Stimulated activated CD4-positive, alpha-beta T cell treated with anti-CD3 and anti-CD28 coated beads, Interleukin-12 subunit alpha, Interleukin-12 subunit beta, amount 100 ng/mL, for 48 hours (primary cell): Measurements from ENCODE around the gene SLC6A1.

Experiments
- DNase-seq, 3 donors: peaks; one replicate each; pipeline ENCODE4 v3.0.0-alpha.2; 2020; ENCODE audit warnings: low read depth in 2 of 3, low spot score in 1 of 3

Gene SLC6A1

DNA sequence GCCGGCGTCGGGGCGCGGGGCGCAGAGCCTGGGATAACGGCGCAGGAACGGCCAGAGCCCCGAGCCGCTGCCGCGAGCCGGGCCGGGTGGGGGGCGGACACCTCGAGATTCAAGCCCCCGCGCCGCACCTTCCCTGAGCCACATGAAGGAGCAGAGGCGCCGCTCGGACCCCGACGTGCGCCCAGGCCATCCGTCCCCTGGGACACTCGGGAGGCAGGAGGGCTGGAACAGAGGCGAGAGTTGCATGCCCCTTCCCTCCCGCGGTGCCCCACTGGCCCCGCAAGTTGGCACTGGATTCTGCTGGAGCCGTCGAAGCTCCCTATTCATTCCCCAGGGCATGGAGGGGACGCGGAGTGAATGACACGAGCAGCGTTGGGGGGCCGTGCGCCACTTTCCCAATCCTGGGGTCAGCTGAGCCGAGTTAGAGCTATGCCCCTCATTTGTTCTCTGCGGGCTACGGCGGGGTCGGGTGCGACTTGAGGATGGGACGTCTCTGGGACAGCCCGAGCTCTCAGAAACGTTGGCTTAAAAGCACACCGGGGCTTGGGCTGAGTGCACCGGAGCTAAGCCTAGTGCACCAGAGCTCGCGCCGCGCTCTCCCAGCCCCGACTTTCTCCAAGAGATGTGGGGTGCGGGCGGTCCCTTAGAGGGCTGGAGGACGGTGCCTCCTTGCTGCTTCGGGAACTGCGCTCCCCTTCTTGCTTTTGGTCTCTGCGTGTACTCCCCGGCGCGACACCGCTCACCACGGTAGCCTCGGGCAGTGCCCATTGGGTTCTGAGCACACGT lies 588 bp downstream of the SLC6A1 start:
- DNase-seq: no peak

DNA sequence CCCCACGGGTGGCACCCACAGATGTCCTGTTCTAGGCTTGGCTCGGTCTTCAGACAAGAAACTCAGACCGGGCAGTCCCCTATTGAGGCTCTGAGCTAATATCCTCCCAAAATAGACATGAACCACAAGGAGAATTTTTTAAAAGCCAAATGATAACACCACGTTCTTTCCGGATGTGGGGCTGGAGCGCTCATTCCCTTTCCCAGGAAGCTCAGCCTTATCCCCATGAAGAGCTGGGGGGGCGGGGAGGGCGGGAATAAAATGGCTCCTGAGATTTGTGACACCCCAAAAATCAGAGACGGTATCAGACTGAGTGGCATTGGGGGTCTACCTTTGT lies 1.1 kb downstream of the SLC6A1 start:
- no peak for DNase-seq

DNA sequence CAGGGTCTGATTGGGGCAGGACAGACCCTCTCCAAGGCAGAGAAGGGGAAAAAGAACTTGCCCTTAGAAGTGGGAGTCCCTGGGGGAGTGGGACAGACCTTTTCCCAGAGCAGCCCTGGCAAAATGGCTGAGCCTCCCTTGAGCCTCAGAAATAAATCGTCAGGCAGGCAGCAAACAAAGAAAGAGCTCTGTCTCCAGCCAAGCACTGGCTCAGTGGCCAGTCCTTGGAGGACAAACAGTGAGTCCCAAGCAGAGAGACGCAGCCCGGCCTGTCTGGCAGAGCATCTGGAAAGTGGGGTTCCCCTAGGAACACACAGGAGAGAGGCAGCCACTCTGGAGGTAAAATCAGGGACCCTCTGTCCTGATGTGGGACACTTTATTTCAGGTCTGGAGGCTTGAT lies 1.8 kb downstream of the SLC6A1 start:
- DNase-seq: no peak

DNA sequence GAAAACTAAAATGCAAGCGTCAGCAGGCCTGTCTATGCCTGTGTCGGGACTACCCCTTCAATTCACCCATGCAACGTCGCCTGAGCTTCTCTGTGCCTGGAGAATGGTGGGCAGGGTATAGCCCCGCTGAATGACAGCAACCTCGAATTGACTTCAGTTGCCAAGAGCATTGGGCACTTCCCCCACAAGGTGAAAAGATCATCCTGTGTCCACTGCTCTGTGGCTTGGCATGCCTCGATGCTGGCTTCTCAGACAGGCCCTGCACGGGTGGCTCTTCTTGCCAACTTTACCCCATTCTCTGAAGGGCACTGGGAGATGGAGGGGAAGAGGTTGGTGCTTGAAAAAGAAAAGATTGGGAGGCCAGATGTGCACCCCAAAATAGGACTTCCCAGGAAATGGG lies 3.3 kb downstream of the SLC6A1 start:
- DNase-seq: no peak

DNA sequence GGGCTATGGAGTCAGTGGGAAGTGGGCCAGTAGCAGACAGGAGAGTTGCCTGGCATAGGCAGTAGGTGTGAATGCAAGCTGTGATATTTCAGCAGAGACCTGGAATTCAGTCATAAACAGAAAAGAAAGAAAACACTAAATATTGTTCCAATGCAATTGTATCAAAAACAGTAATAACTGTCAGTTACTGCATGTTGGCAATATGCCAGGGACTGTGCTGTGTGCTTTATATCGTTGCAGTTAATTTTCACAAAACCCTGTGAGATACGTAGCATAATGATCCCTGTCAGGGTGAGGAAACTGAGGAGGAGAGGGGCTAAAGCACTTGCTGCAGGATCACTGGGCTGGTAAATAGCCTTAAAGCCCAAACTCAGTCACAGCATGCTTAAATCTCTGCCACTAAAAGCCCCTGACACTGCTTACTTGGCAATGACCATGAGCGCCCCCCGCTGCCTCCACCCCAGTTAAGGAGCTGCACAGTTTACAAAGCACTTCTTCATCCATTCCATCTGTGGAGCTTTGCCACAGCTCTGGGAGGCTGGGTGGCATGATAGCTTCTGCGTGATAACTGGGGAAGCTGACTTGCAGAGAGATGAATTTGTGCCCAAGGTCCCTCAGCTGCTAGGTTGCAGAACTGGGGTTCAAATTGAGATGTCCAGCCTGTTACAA lies 3.9 kb downstream of the SLC6A1 start:
- no peak for DNase-seq

DNA sequence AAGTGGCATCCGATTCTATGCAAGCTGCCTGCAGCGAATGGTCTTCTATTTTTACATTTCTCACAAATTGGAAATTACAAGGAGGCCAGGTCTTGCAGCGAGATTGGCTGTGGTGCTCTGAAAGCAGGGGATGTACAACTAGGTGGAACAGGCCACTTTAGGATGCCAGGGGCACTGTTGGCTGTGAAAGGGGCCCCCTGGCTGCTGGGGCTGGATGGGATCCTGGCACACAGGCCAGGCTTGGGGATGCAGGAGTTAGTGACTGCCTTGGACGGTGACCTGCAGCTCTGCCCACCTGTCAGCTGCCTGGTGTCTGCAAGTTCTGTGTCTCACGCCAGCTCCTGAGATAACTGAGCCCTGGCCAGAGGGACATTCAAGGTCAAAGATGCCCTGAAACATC lies 4.6 kb downstream of the SLC6A1 start:
- DNase-seq: no peak

DNA sequence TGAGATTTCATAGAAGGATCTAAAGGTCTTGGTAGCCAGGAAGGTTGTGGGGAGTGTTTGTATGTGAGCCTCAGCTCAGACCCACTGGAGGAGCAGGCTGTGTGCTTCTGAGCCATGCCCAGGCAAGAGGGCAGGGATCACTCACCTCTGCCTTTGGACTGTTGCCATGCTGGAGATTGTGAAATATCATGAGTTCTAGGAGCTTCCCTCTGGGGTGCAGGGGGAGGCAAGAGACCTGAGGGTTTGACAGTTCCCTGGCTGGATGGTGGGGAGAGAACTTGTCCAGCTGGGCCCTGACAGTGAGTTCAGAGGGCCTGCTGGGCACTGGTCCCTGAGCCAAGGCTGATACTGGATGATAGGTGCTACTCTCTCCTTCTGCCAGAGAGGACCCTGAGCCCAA lies 6.0 kb downstream of the SLC6A1 start:
- DNase-seq: no peak

DNA sequence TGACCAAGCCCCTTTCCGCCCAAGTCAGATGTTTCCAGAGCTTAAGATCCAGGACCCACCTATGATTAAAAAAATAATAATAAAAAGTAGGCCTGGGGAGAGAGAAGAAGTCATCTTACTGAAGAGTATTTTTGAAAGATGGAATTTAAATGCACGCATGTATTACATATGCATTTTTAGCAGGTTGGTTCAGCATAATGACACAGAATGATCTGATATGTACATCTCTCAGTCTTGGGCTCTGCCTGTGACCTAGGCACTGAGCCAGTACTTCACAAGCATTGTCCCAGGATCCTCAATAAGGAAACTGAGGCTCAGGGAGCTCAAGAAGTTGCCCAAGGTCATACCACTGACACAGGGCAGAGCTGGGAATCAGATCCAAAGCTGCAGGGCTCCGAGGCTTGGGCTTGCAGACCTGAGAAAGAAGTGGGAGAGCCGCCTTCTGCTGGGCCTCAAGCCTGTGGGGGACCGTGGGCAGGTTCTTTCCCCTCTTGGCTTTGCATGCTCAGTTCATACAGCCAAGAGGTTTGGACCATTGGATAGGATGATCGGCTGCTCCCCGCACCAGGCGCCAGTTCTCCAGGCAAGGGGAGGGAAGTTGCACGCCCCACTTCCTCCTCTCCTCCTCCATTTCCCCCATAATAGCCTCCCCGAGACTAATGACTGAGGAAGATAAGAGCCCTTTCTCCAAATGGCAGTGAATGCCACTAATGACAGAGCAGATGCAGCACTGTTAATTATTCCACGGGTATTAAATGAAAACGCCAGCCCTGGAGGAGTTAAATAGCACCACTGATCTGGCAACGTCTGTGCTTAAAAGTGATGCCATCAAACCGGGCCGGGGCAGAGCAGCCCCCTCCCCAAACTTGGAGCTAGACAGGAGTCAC lies 6.9 kb downstream of the SLC6A1 start:
- DNase-seq: no peak

DNA sequence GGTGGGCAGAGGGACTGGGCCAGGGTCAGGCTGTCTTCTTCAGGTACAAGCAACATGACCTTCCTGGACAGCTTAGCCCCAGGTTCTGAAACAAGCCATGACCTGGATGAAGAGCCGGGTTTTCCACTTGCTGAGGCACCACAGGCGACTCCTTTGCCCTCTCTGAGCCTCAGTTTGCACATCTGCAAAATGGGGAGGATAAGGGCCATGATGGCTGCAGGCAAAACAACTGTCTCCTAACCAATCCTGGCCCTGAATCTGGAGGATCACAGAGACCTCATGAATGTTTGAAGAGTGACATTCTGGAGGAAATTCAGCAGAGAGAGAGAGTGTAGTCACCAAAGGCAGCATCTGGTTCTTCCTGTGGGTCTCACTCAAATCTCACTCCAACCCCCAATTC lies 8.0 kb downstream of the SLC6A1 start:
- DNase-seq: no peak

DNA sequence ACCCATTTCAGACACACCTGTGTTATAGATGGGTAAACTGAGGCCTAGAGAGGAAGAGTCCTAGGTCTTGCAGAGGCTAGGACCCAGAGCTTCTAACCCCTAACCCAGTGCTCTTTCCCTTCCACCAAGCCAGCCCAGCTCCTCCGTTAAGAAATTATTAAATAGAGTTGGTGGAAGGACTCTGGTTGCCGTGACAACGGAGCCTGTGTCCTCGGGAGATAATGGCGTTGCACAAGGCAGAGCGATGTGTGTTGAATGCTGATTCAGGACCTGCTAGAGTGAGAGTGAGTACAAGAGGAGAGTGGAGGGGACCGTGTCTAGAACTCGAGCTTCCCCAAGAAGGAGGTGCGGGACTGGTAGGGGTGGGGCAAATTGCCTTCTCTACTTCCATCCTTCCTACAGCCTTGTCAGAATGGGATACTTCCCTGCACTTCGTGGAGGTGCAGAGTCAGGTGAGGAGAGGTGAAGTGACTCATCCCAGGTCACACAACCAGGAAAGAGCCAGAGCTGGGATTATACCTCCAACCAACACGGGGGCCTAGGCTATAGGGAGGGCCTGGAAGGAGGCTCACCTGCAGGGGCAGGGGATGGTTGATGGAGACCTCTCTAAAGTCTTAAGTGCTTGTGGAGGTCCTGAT lies 8.6 kb downstream of the SLC6A1 start:
- DNase-seq: no peak

DNA sequence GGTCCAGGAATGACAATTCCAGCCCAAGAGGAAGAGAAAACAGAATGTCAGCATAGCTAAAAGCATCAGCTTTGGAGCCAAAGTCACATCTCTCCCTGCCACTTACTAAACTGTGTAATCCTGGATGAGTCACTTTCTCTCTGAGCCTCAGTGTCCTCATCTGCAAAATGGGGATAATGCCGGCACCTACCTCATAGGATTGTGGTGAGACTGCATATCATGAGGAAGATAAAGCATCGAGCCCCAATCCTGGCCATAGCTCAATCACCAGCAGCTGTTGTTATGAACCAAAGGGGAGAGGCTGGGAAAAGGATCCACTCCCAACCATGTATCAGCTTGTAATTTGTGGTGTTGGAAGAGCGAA lies 9.1 kb downstream of the SLC6A1 start:
- no peak for DNase-seq

DNA sequence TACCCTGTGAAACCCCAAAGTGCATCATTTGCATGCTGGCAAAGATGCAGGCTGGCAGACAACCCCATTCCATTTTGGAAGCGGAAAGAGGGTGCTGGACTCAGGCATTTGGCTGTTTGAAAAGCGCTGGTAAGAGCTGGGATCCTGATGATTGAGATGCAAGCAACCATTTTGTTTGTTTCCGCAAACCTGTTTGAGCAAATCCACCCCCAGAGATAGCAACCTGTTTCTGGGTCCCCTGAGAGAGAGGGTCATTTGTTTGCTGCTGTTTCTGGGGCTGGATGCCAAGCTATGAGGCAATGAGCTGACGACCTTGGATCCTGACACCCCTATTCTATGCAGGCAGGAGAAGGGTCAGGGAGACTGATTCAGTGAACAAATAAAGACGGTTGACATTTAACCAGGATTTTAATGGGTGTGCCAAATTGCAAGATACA lies 9.8 kb downstream of the SLC6A1 start:
- DNase-seq: no peak

DNA sequence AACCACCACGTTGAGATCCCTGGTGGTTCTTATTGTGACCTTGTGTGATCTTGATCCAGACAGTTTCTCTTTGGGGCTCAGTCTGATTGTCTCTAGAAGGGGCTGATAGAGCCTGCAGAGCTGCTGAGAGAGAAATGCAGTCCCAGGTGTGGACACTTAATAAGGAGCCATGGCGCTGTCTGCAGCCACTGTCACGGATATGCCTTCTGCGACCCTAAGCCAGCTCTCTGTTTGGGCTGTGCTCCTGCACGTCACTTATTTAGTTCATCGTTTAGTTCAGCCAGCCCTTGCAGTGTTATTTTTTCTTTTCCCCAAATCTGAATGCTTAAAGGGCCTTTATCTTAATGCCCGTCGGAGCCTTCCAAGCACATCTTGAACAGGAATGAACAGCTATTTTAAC lies 12.0 kb downstream of the SLC6A1 start:
- no peak for DNase-seq

DNA sequence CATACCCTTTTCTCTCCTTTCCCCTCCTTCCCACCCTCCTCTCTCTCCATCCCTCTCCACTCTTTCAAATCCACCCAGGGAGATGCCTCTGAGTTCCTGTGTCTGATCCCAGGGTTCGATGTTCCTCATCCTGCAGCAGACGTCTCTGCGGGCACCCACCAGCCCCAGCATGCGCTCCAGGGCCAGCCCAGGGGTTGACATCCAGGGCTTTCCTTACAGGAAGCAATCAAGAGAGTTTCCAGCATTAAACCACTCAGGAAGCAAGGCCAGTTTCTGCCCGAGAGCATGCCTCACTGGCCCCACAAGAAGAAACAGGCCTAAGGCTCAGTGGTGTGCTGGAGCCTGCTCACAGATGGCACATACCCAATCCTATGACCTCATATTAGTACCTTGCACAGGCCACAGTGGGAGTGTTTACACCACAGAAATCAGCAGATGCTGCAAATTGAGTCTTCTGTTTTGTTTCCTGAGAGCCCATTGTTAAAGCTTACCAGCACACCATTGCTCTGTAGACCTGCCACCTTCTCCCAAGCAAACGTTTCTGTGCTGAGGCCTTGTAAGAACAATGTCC lies 13.2 kb downstream of the SLC6A1 start:
- no peak for DNase-seq

DNA sequence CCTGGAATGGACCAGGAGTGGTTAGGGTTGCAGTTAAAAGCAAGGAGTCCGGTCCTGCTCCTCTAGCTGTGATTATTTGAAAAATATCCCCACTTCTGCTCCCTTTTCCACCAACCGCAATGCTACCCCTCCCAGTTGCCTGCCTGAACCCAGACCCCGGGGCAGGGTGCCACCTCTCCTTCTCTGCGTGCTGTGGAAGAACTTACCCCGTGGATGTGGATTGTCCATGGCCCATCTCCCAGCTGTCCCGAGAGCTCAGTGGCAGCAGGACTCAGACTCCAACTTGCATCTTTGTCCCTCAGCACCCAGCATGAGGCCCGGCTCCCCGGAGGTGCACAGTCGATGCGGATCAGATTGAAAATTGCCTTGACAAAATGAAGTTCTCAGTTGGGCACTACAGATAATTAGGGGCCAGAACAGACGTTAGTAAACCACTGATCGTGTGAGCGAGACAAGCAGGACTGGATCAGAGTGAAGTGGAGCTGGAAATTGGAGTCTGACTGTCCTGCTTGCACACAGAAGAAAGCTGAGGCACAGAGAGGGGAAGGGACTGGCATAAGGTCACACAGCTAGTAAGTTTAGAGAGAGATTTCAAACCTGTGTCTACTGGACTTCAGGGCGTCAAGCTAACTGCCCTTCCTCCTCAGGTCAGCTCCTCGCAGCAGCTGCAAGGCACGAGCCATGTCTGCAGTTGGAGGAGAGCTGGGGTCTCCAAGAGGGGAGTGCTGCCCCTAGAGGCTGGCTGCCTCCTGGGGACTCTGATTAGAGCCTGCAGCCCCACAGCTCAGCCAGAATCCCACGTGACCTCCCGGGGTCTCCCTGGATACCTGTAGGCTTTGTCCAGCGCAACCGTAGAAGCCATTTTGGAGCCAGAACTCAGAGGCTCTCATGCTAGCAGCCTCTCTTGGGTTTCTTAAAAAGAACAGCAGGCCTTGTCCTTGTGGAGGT lies 14.7 kb downstream of the SLC6A1 start:
- DNase-seq: no peak

DNA sequence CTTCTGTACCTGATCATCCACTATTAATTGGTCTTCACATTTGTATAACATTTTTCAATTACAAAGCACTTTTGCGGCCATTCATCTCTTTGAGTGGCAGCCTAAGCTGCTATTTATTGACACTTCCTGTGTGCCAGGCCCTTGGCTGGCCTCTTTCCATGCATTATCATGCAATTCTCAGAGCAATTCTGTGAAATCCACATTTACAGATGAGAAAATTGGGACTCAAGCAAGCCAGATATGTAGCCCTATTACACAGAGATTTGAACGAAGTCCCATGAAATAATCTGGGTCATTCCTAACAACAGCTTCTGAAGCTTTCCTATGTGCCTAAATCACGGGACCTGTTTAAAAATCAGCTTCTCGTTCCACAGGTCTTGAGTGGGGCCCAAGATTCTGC lies 17.4 kb downstream of the SLC6A1 start:
- no peak for DNase-seq

DNA sequence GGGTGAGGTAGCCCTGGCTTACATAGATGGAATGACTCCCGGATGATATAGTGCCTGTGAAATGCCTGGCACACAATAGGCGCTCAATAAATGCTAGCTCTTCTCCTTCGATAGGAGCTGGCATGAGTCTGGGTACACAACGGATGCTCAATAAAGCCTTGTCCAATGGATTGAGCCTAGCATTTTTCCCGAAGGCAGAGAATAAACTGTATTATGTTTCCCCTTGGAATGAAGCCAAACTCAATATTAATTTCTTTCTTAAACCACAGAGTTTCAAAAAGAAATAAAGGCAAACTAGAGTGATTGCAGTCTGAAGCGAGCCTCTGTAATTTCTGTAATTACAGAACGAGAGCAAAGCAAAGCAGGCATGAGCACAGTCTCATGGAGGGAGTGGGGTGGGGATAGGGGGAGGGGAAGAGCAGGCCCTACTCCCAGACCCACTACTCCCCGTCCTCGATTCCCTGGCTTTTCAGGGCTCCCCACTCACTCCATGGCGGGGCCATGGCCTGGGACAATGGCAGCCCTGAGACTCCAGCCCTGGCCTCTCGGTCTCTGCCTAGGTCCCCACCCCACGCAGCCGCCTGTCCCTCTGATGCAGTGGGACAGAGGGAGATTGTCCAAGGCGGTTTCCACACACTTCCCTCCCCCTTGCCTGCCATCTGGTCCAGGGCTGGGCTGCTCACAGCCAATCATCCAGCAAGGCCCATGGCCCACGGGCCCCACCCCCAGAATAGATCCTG lies 18.0 kb downstream of the SLC6A1 start:
- DNase-seq: no peak

DNA sequence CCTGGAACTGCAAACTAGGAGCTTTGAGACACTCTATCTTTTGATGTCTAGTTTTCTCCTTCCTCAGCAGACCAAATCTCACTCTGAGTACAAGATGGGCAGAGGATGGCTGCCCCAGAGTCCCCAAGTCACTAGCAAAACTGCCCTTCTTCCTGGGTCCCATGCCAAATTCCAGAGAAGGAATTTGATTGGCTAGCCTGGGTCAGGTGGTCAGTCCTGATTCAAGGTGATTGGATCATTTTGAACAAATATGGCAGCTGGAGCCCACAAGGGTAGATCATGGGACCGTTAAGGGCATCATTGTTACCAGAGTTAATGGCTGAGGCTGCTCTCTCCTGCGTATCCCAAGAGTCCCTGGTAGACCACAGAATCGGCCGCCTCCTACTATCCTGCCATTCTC lies 21.7 kb downstream of the SLC6A1 start:
- DNase-seq: no peak

DNA sequence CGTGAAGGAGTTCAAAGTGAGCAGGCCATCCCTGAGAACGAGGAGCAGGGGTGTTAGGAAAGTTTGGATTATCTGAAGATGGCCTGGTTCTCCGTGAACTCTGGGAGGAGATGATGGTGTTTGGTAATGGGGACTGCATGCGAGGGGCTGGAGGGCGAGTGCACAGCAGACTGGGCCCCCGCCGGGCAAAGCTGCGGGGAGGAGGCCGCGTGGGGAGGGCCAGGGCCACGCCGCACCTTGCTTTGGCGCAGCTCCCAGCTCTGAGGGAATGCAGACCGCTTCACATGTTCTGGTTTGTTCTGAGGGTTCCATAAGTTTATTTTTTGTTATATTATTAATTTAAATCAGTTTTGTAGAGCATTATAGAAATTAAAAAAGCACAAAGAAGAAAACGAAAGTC lies 22.2 kb downstream of the SLC6A1 start:
- DNase-seq: no peak

DNA sequence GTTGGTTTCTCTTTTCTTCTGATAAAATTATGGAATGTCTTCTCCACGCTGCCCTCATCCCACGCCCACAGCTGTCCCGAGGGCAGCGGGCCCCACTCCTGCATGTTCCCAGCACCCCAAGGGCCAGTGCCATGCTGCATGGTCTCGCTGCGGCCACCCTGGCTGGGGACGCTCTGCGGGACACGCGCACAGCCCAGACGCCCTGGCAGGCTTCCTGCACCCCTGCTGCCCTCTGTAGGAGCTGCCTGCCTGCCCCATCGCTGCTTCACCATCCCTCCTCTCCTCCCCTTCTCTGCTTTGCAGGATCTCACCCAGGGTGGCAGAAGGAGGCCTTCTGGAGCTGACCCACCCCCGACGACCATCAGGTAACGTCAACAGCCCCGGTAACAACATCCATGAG lies 22.8 kb downstream of the SLC6A1 start:
- DNase-seq: no peak
